Activated CD4-positive, alpha-beta T cell treated with anti-CD3 and anti-CD28 coated beads for 24 hours (primary cell): Measurements from ENCODE around the gene CELA3B.
"Not testable (repeated sequence)": the region's sequence is repeated elsewhere in the genome, so short reads cannot be mapped to it uniquely, and the experiment has no call there.

Experiments
- DNase-seq, 2 donors: peaks; one replicate each; pipeline ENCODE4 v3.0.0-alpha.2; 2020; ENCODE audit warnings: low read depth in 2 of 2

The CELA3B gene, protein sequence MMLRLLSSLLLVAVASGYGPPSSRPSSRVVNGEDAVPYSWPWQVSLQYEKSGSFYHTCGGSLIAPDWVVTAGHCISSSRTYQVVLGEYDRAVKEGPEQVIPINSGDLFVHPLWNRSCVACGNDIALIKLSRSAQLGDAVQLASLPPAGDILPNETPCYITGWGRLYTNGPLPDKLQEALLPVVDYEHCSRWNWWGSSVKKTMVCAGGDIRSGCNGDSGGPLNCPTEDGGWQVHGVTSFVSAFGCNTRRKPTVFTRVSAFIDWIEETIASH

DNA sequence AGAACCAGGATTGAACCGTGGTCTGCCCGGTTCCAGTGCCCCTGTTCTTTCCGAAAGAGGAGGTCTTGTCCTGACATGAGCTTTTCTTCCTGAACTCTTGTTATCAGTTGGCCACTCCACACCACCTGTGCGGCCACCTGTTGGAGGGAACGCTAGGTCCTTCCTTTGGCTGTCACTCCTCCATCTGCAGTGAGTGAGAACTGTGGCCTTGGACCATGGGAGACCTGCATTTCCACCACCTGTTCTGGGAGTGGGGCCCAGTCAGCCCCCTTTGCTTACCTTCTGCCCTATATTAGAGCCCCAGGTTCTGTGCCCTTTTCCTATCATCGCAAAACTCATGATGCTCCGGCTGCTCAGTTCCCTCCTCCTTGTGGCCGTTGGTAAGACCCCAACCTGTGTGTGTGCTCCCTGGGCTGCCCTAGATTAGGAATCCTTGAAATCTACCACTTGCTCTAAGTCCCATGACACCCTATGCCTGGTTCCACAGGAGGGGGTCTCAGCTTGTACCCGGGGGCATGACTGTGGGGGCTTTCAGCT lies at the start of gene CELA3B:
TSS of gene CELA3B (plus strand) at position 320 of the 537 bp plus-strand sequence. CDS start at position 338, 18 bp downstream.
- DNase-seq = not testable (repeated sequence)

DNA sequence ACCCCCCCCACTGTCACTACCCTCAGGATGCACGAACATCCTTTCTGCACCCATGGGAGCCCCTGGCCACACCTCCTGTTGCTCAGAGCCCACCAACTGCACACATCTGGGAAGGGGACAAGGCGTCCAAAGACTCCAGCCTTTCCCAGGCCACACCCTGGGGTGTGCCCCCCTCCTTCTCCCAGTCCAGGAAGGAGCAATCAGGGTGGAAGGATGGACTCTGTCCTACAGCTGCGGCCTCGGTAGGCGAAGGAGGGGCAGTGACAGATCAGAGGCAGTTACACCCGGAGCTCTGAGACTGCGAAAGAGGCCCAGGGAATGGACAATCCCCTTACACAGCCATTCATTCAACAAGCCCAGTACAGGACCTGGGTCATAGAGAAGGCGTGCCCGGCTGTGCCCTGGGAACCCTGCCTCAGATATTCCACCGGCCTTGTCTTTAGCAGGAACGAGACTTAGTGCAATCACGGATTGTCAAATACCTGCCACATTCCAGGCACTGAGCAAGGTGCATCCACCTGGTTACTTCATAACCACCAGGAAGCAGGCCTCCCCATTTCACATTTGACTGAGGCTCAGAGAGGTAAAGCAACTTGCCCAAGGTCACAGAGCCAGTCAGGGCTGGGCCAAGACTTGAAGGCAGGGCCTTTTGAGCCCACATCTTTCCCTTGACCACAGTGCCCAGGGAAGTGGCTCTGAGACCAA lies 49.1 kb upstream of the CELA3B start:
- DNase-seq = no peak

DNA sequence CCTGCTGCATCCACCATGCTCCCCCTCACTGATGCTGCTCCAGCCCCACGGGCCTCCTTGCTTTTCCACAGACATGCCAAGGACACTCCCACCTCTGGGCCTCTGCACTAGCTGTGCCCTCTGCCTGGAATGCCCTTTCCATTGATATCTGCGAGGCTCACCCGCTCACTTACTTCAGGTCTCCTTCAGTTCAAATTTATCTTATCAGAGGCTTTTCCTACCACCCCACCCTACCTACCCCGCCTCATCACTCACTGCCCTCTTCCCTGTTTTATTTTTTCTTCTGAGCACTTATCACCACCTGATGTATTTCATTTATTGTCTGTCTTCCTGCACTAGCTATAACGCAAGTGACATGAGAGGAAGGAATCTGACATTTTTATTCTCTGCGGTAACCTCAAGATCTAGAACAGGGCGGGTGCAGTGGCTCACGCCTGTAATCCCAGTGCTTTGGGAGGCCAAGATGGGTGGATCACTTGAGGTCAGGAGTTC lies 46.7 kb upstream of the CELA3B start:
- no peak for DNase-seq

DNA sequence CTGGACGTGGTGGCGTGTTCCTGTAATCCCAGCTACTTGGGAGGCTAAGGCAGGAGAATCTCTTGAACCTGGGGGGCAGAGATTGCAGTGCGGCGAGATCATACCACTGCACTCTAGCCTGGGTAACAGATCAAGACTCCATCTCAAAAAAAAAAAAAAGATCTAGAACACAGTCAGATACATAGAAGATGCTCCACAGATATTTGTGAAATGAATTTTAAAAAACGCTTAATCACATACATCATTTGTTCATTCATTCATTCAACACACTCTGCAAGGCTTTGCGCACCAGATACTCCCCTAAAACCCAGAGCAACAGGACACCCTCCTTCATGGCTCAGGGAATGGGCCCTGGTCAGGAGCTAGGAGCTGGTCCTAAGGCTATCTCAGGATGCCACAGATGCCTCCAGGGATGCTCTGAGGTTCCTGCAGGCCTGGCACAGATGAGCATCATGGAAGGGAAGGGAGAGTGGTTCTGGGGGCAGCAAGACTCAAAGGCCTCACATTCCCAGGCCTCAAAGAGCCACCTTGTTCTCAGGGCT lies 46.1 kb upstream of the CELA3B start:
- DNase-seq = no peak

DNA sequence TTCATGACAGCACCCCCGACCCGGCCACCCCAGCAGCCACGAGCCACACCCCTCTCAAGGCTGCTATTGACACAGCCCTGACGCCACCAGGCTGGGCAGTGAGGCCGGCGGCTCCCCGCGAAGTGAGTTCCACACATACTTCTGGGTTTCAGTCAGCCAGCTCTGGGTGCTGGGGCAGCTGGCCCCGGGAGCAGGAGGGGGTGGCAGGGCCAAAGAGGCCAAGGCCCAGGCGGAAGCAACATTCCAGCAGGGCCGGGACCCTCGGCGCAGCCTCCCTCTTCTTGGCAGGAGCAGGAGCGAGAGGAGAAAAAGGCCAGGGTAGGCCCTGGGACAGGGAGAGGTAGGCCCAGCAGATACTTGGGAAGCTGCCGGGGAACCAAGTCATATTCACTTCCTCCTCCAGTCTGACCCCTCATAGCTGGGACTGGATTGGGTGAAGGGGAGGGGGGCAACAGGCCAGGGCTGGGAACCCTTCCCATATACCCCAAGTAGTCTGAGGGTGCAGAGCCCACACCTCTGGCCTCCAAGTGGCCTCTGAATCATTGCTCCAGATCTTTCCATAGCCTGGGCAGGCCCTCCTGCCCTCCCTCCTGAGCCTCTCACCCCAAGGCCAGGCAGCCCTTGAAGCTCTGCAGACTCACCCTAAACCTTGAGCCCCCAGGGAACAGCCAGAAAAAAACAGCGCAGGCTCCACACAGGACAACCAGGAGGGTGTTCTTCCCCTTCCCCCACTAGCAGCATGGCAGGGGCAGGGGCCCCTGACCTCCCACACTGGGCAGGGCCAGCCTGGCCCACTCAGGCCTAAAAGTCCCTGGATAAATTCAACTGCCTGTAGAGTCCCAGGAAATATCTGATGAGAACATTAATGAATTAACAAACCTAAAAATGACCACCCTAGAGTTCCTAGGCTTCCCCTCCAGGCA lies 45.4 kb upstream of the CELA3B start:
- DNase-seq = no peak

DNA sequence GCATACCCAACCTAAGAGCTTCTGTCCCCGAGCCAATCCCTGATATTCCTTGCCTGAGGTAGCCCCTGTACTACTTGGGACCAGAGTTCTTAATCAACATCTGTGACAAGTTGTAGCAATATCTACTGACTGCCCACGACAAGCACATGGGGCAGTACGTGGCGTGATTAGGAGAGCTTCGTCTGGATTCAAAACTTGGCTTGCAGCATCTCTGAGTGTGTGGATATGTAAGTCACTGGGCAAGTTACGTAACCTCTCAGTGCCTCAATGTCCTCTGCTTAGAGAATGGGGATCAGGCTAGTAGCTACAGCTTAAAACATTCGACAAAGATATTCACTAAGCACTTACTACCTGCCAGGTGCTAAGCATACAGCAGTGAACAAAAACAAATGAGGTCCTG lies 44.7 kb upstream of the CELA3B start:
- DNase-seq = no peak

DNA sequence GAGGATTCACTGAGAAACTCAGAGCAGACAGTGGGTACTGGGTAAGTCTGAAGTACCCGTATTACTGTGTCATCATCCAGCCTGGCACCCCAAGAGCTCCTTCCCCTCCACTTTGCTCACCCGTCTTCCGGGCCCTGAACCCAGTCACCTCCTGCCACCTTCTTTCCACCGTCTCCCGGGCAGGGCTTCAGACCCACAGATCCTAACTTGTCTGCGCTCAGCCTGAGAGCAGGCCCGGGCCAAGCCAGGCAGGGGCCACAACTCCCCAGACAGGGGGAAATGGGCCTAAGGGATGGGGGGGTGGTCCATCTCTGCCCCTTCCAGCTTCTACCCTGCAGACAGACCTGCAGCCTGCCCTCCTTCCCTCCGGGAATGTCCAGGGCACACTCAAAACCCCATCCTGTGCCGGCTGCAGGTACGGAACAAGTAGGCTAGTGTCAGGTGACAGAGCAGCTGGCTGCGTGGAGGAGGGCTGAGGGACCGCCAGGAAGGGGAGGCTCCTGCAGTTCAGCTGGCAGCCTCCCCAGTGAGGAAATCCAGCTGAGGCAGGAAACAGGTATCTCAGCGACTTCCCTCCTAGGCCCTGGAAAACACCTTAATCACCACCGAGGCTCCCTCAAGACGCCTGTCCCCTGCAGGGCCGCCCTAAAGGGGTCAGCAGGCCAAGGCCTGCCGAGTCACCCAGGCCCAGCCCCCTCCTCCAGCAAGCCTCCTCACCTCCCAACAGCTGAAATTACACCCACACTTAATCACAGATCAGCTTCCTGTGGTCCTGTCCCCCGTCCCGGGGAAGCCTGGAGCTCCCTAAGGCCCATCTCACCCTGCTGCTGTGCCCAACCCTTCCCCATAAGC lies 43.2 kb upstream of the CELA3B start:
- no peak for DNase-seq

DNA sequence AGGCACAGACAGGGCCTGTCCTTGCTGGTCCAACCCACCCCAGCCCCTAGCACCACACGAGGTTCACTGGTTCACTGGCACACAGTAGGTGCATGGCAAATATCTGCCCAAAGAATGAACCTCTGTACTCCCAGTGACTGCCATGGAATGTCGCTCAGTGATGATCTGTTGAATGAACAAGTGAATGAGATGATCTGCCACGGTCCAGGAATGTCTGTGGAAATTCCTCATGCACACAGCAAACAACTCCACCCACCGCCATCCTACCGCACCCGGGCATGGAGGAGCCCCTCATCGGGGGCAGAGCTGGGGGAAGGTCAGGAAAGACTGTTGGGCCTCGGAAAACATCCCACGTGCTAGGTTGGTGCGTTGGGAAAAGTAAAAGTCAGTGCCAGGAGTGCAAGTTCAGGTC lies 41.4 kb upstream of the CELA3B start:
- no peak for DNase-seq

DNA sequence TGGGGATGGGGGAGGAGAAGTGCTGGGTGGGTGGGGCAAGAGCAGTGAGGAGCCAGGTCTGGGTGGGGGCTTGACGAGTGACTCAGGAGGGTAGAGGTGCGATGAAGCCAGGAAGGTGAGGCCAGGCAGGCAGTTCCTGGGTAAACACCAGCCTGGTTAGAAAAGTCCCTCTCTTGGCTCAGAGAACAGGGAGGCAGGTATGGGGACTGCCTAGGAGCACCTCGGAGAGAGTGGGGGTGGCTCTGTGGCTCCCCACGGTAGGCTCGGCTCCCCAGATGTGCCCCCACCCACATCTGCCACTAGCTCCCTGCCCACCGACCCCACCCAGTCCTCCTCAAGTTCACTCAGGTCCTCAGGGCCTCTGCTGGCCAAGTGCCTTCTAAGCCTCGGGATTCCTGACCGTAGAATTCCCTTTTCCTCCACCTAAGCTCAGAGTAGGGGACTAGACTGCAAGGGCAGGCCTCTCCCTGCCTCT lies 40.9 kb upstream of the CELA3B start:
- DNase-seq = no peak

DNA sequence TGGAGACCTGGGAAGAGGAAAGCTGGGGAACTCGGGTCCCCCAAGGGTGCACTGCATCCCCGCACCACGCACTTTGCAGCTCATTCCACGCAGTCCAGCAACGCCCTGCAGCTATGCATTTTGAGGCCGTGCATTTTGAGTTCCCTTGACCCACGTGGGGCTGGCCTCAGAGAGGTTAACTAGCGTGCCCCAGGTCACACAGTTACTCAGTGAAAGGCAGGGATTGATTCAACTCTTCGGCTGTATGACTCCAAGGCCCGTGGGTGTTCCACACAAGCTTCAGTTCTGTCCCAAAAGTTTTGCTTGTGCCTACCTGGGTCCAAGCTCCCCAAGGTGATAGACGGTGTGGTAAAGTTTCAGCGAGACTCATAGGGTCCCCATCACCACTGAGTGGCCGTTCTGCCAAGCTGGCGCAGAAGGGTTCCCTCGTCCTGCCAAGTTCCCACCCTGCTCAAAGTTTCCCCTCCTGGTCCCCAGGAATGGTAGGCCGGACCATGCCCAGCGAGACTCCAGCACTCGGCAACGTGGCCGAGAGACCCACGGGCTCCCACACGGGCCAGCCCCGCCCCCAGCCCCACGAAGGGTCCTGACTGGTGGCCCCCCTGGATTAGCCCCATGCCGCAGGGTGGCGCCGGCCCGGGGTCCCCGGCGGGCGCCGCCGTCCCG lies 40.3 kb upstream of the CELA3B start:
- DNase-seq = no peak

DNA sequence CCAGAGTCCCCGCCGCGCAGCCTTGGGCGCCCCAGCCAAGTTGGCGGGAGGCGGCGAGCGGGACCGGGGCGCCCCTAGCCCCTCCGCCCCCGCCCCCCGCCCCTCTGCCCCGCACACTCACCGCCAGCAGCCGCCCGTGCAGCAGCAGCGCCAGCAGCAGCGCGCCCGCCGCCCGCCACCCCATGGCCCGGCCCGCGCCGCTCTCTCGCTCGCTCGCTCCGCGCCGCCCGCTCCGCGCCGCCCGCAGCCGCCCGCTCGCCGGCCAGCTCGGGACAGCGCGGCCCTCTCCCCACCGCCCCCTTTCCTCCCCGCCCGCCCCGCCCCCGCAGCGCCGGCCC lies 39.8 kb upstream of the CELA3B start, which contains the start of gene HSPG2:
TSS of gene HSPG2 (minus strand) at position 277 of the 338 bp plus-strand sequence. CDS start at position 184, 93 bp downstream.
- DNase-seq = no peak

DNA sequence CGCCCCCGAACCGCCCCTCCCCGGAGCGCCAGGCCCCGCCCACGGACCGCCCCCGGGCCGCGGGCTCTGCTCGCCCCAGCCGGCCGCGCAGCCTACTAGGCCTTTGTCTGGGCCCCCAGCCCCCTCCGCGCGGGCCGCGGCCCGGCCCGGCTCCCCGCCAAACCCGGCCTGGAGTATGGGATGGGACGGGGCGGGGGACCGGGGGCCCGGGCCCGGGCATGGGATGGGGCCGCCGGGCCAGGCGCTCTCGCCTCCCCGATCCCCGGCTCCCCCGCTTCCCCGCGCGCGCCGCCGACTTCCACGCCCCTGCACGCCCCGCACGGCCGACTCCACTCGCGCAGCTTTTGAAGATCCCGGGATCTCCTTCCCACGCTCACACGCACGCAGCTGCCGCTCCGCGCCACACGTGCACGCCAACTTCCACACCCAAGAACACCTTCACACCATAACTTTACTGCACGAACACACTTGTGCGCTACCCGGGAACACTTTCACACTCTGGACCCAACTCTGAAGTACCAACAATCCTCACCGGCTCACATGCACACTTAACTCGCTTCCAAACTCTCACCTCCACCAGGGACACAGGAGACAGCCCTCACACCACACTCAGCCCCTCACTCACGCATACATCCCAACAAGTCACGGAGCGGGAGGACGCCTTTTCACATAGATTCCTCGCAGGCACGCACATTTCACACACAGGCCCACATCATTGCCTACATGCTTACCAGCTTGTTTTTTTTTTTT lies 39.3 kb upstream of the CELA3B start:
- DNase-seq = peak; percentile 54 to 57

DNA sequence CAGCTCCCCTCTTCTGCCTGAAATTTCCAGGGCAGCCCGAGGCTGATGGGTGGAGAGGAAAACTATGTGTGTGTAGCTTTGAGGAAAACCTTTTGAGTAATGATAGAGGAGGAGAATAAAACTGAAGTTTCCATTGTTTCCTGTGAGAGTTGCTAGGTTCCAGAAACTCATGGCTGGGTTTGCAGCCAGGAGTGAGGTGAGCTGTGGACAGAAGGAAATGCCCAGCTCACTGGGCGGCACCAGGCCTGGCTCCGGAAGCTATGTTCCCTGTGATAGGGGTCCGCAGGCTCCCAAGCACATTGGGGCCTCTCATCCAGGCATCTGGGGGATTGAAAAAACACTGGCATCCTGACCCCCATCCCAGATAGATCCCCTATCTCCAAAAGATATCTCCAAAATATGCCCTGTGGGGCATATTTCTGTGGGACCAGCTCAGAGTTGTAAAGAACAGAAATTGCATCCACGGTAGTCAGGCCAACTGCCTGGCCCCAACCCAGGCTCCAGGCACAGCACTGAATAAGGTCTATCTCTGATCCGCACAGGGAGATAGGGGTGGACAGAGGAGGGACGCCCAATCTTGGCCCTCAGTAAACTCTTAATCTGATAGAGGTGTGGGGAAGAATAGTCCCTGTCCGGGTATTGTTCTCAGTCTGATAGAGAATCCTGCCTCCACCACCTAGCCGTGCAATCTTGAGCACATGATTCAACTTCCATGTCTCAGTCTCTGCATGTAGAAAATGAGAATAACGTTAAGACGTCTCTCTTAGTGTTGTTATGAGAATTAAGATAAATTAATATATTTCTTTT lies 37.9 kb upstream of the CELA3B start:
- DNase-seq = no peak

DNA sequence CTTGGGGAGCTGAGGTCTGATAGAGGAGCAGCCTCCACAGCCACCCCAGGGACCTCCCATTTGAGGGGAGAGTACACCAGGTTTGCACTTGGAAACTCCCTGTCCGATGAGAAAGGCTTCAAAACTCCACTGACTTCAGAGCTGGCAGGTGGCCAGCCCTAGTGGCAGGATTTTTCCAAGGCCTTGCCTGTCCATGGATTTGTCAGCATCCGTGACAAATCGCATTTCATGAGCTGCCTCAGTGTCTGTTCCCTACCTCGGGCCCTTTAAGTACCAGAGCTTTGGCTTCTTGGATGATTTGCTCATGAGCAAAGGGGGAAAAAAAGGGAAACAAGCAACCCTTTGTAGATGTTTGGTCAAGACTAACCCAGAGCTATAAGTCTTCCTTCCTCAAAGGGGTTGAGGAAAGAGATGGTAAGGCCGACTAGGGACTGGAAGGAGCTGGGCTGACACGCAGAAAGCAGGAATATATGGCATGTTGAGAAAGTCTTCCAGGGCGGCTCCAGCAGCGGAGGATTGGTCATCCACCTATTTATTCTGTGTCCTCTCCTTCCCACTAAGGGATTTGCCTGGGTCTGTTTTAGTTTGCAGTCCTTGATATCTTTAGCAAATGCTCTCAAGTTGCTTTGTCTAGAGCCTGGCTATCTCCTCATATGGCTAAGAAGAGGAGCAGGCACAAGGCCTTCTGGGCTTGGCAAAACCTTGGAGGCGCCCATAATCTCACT lies 37.0 kb upstream of the CELA3B start:
- DNase-seq = no peak

DNA sequence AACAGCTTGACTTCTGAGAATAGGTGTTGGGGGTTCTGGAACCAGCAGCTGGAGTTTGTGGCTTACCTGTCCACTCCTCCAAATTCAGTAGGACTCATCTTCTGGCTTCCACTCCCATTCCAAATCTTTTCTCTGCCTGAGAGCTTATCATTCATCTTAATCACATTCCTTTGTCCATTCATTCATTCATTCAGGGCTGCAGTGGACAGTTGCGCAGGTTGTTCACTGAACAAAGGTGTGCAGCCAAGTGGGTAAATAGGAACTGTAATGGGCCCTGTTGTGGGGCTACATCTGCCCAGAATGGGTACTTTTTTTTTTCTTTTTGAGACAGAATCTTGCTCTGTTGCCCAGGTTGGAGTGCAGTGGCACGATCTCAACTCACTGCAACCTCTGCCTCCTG lies 36.3 kb upstream of the CELA3B start:
- no peak for DNase-seq

DNA sequence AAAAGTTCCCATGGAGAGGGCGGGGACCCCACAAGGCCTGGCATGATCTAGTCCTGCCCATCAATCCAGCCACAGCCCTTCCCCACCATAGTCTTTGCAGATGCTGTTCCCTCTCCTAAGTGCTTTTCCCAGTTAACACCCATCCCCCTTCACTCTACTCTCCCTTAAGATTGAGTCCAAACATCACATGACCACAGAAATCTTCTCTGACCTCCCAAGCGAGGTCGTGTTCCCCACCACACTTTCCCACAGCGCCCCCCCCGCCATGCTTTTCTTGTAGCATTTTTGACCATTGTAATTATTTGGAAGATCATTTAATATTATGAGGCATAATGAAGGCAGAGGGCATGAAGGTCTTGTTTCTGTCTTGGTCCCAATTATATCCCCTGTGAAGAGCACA lies 35.5 kb upstream of the CELA3B start:
- no peak for DNase-seq

DNA sequence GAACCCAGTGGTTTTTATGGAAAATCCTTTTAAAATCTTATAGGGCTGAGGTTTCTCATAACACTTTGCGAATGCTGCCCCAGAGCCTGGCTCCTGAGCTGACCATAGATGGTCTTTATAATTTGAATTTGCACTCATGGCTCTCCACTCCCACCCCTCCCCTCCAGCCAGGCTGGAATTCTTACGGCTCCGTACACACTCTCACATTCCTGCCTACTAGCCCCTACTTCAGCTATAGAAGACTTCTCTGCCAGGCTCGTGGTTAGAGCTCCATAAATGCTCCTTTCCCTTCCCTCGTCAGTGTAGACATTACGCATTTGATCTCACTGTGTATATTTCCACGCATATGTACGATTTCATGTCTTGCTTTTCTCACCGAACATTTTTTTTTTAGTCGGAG lies 34.4 kb upstream of the CELA3B start:
- no peak for DNase-seq
